ENCODE measurements around the gene MPND.
"Not testable (repeated sequence)": the region's sequence is repeated elsewhere in the genome, so short reads cannot be mapped to it uniquely, and the experiment has no call there.

The MPND gene

DNA sequence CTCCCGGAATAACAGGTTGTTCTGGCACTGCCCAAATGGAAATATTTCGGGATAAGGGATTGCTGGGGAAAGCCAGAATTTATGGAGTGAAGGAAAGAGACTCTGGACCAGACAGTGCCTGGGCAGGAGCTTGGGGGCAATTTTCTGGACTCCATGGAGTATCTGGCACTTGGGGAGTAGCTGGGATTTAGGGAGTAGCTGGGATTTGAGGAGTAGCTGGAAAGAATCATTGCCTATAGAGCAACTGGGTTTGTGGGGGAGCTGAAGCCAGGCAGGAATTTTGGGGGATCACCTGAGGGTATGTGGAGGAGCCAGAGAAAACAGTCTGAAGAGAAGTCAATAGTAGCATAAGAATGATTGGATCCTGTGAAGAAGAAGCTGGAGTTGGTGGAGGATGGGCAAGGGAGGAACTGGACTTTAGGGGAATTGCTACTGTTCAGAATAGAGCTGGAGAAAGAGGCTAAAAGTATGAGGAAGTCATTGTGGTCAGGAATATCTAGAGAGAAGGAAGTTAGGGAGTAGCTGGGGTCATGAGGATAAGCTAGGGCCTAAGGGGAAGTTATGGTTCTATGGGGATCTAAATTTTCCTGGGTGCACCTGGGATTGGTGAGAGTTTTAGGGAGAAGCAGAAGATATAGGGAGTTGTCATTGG is 24.2 kb upstream of the MPND start:
- no peak for DNase-seq (ENCODE audit: low read depth)

DNA sequence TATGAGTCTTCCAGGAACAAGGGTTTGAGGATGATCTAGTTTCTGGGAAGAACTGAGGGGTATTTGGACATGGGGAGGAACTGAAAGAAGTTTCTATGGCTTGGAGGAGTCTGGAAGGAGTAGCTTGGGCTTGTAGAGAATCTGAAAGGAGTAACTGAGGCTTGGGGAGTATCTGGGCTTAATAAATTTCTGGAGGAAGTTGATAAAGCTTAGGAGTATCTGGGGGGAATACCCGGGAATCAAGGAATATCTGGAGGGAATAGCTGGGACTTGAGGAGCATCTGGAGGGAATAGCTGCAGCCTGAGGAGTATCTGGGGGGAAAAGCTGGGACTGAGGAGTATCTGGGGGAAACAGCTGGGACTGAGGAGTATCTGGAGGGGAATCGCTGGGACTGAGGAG is 22.9 kb upstream of the MPND start:
- no peak for DNase-seq (ENCODE audit: low read depth)

DNA sequence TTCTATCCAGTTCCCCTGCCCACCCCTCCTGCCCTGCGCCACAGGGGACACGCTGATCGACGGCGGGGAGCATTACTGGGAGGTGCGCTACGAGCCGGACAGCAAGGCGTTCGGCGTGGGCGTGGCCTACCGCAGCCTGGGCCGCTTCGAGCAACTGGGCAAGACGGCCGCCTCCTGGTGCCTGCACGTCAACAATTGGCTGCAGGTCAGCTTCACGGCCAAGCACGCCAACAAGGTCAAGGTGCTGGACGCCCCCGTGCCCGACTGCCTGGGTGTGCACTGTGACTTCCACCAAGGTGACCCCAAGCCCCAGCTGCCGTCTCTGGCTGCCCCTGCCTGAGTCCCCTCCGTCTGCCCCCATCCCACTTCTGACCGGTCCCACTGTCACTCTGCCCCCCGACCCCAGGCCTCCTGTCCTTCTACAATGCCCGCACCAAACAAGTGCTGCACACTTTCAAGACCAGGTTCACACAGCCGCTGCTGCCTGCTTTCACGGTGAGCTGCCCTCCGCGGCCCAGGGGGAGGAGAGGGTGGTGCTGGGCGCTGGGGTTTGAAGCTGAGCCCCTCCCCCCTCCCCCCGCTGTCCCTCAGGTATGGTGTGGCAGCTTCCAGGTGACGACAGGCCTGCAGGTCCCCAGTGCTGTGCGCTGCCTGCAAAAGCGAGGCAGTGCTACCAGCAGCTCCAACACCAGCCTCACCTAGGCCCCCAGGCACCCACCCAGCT is 20.3 kb upstream of the MPND start:
- no peak for DNase-seq (ENCODE audit: low read depth)

DNA sequence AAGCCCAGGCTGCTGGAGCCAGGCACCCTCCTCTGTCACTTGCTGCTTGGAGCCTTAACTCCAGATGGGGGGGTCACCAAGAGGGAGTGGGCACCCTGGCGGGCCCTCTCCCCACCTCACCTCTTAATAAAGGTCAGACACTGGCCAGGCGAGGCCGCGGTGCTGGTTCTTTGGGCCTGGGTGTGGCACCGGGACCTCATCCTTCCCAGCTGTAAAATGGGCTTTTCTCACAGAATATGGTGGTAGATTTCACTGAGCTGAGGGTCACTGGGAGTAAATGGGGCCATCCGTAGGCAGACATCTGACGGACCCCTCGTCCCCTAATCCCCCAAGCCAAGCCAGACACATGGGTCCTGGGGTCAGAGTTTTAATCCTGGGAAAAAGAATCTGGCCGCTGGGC is 19.7 kb upstream of the MPND start:
- no peak for DNase-seq (ENCODE audit: low read depth)

DNA sequence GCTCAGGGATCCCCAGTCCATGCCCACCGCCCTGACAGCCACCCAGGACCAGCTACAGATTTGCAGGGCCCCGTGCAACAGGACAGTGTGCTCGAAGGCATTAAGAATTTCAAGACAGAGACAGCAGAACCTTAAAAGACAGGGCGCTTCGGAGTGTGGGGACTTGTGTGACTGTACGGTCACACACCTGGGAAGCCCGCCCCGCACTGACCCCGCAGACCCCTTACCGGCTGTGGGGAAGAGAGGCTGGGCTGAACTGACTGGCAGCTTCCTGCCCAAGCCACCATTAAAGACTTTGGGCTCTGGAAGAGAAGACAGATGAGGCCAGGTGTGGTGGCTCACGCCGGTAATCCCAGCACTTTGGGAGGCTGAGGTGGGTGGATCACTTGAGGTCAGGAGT is 19.1 kb upstream of the MPND start:
- DNase-seq (ENCODE audit: low read depth), result no peak

DNA sequence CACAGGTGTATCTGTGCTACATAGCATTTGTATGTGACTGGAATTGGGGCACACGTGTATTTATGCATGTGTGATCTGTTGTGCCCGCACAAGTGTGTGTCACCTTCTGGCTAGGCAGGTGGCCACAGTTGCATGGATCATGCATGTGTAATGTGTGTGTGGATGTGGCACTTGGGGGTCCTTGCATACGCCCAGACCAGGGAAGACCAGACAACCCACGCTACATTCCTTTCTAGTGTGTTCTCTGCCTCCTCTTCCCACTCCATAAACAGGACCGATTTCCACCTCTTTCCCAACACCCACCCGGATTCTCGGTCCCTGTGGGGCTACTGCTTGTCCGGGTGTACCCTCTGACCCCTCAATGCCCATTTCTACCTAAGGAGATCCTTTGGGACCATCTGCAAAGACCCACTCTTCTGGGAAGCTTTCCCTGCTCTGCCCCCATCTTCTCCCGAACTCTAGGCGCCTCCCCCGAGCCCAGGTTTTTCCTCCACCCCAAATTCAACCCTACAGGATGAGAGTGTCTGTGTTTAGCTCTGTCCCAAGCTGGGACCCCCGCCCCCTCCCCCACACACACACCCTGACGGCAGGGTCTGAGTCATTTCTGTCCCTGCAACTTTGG is 17.0 kb upstream of the MPND start:
- DNase-seq (ENCODE audit: low read depth), result no peak

DNA sequence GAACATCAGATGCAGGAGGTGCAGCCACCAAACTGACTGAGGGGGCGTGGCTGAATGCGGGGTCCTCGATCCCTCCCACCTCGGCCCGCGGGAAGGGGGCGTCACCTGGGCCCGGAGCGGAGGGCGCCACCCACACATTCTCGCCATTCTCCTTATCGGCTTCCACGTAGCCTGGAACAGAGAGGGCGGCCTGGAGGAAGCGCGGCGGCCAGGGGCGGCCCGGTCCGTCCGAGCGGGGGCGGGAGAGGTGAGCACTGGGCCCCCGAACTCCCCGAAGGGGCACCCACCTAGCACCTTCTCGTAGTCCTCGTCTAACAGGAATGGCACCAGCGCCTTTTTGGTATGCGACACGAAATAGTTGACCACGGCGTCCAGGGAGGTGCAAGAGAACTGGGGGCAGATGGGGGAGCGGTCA is 16.5 kb upstream of the MPND start:
- DNase-seq (ENCODE audit: low read depth), result no peak

DNA sequence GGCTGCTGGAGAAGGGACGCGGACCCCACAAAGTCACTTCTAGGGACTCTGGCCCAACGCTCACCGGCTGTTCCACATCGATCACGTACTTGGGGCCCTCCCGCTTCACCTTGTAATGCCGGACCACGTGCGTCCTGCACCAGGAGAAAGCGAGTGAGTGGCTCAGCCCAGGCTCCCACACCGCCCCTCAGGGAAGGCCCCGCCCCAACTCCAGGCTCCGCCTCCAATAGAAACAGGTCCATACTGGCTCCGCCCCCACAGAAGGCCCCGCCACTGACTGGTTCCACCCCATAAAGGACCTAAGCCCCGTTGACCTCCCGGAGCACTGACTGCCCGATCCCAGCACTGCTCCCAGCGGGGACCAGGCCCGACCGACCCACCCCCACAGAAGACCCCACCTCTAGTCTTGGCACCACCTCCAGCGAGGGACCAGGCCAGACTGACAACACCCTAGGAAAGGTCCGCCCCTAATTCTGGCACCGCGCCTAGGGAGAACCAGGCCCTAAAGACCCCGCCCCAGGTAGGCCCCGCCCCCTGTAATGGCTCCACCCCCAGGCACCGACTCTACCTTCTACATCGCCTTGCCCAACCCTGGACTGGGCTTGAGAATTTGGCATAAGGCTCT is 16.0 kb upstream of the MPND start:
- DNase-seq (ENCODE audit: low read depth), result no peak

DNA sequence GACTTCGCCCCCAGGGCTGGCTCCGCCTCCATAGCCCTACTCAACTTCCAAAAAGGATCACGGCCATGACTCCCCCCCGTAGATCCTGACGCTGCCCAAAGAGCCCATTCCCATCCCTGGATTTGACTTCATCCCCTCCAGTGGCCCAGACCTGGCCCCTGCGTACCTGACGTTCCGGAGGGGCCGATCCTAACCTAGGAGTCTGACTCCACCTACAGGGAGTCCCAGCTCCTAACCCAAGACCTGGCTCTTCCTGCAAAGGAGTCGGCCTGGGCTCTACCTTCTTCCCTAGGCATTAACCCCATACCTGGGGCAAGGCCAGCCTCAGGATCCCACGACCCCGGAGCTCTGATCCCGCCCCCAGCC is 15.5 kb upstream of the MPND start:
- DNase-seq (ENCODE audit: low read depth), result no peak

DNA sequence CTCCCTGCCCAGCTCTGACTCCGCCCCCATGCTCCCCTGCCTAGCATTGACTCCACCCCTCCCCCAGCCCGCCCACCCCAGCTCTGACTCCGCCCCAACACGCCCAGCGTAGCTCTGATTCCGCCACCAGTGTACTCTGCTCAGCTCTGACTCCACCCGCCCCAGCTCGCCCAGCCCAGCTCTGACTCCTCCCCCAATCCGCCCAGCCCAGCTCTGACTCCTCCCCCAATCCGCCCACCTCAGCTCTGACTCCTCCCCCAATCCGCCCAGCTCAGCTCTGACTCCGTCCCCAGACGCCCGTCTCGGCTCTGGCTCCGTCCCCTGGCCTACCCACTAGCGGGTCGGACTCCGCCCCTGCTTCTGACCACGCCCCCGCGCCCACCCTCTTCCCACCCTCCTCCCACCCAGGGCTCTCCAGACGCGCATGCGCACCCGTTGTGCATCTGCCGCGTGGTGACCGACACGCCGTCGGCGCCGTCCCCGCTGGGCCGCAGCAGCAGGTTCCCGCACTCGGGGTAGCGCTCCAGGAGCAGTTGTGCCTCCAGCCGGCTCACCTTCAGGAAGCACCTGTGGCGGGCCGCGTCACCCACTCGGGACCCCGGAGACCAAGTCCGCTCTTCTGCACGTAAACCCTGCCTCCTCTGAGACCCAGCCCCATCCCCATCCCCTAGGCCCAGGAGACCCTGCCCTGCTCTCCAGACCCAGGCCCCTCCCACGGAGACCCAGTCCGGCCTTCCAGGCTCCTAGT is 14.9 kb upstream of the MPND start:
- no peak for DNase-seq (ENCODE audit: low read depth)

DNA sequence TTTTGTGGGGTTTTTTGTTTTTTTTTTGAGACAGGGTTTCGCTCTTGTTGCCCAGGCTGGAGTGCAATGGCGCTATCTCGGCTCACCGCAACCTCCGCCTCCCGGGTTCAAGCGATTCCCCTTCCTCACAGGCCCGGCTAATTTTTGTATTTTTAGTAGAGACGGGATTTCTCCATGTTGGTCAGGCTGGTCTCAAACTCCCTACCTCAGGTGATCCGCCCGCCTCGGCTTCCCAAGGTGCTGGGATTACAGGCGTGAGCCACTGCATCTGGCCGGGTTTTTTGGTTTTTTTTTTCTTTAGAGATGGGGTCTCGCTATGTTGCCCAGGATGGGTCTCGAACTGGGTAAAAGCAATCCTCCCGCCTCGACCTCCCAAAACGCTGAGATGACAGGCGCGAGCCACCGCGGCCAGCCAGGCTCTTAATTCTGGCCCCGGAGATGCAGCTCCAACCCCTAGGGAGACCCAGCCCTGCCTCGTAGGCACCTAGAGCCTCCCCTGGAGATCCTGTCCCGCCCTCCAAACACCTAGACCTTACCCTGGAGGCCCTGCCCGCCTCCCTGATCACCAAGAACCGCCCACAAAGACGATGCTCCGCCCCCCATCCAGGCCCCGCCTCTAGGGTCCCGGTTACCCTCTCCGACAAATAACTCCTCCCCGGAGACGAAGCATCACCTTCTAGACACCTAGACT is 14.2 kb upstream of the MPND start:
- DNase-seq (ENCODE audit: low read depth), result not testable (repeated sequence)

DNA sequence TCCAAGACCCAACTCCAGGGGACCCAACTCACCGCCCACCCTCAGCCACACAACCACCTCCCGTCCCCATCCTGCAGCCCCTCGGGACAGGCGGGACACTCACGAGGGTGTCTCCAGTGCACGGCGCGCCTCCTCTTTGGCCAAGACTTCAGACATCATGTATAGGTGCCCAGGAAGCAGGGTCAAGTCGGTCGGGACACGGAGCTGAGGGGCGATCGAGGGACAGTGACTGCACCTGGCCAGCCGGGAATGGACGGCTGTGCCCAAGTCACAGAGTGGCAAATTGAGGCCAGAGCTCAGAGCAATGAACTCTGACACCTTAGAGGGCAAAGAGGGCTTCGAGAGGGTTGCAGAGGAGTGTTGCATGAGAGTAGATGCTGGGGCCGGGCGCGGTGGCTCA is 13.5 kb upstream of the MPND start:
- no peak for DNase-seq (ENCODE audit: low read depth)

DNA sequence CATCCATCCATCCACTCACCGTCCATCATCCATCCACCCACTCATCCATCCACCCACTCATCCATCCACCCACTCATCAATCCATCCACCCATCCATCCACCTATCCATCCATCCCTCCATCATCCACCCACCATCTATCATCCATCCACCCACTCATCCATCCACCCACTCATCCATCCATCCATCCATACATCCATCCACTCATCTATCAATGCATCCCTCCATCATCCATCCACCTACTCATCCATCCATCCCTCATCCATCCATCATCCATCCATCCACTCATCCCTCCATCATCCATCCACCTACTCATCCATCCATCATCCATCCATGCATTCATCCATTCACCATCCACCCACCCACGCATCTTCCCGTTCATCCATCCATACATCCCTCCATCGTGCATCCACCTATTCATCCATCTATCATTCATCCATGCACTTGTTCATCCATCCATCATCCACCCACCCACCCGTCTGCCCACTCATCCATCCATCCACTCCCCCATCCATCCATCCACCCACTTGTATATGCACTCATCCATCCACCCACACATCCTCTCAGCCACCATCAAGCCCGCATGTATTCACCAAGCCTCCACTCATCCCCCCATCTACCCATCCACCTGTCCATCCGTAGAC is 8.3 kb upstream of the MPND start:
- no peak for DNase-seq (ENCODE audit: low read depth)

DNA sequence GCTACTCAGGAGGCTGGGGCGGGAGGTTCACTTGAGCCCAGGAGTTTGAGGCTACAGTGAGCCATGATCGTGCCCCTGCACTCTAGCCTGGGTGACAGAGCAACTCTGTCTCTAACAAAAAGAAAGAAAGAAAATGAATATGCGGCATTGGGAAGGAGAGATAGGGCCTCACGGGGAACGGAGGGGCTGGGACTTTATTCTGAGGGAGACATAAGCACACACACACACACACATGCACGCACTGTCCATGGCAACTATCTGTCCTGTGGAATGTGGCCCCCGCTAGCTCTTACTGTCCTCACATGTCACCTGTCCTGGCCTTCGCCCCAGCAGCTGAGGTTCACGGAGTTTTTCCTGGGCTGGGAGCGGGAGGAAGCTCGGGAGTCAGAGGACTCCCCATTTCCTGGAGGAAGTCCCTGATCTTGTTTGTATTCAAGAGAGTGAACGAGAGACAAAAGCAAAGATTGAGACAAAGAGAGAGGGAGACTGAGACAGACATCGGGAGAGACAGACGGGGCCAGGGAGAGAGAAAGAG is 5.4 kb upstream of the MPND start:
- no peak for DNase-seq (ENCODE audit: low read depth)

DNA sequence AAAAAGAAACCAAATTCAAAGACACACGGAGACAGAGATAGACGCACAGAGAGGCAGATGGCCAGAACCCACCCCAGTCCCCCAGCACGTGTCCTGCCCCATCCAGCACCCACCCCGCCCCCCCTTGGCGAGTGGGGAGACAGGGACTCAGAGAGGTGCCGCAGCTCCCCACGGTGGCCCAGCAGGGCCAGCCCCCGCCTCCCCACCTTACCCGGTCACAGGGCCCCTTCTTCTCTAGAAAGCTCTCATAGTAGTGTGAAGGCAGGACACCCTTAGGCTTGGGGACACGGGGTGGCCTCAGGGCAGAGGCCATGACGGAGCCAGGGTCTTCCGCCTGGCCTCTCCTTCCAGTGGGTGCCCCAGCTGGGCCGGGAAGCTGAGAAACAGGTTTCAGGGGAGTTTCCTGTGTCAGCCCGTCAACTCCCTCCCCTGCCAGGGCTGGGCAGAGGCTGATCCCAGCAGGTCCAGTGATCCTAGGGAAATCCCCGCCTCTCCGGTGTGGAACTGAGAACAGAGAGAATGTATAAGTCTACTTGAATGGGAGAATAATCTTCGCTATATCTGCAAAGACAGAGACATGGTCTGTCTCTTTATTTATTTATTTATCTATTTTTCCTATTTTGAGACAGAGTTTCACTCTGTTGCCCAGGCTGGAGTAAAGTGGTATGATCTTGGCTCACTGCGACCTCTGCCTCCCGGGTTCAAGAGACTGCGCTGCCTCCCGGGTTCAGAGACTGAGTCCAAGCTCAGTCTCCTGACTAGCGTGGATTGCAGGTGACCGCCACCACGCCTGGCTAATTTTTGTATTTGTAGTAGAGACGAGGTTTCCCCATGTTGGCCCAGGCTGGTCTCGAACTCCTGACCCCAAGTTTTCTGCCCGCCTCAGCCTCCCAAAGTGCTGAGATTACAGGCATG is 4.7 kb upstream of the MPND start, which contains the start of gene STAP2:
TSS of gene STAP2 (minus strand) at position 387 of the 915 bp plus-strand sequence. CDS start at position 313, 74 bp downstream.
- no peak for DNase-seq (ENCODE audit: low read depth)

DNA sequence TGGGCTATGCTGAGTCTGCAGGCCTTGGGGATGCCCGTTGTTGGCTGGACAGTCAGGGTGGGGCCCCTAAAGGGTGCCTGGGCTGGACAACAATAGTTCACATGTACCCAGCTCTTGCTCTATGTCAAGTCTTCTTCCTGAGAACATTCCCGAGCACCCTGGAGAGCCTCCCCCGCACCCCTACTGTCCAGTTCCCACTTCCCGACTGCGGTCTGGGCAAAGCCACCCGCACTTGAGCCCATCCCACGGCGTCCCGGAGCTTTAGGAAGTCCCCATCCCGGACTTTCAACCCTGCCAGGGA is 1.1 kb upstream of the MPND start:
- DNase-seq (ENCODE audit: low read depth), result no peak

DNA sequence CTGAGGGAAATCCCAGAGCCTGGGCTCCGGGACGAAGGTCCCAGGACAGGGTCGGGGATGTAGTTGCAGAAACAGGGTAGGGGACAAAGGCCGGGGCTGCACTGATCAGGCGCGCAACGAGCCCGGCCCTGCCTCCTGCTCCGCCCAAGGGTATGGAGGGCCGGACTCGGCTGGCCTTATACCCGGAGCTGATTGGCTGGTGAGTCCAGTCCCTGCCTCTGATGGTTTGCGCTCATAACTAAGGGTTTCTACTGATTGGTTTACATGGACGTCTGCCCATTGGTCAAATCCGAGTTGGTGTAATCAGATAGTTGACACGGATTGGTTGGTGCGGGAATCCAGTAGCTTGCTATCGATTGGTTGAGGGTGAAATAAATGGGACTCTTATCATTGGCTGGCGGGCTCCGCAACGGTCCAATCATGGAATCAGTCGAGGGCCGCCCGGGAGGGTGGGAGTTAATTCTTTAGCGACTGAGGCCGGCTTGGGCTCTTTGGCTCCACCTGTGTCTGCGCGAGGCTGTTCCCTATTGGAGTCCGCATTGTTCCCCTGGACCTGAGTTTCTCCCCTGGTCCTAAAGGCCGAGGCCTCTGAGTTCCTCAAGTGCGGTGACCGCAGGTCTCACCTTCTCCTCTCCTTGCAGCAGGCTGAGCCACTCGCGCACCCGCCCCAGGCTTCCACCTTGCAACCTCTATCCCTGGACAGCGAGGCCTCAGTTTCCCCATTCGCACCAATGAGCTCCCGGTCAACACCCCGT is 570 bp upstream of the MPND start:
- DNase-seq (ENCODE audit: low read depth), result peak; percentile 100

DNA sequence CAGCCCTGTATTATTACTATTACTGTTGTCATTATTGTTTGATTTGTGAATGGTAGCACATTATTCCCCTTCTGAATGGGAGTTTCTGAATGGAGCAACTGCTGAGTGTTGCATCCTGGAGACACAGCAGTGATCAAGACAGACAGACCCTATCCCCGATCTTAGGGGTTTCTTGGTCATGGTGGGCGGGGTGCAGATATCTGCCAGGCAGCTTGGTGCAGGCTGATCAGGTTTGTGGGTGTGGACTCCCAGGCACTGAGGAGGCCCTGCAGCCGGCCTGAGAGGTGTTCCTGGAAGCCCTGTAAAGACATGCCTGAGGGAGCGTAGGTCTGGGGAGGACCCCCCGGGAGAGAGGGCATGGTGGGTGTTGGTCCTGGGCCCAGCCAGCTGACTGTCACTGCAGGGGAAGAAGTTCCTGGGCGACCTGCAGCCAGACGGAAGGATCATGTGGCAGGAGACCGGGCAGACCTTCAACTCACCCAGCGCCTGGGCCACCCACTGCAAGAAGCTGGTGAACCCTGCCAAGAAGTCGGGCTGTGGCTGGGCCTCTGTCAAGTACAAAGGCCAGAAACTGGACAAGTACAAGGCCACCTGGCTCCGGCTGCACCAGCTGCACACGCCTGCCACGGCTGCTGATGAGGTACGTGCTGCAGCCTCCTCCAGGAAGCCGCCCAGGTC is 2.1 kb downstream of the MPND start:
- DNase-seq (ENCODE audit: low read depth), result no peak

DNA sequence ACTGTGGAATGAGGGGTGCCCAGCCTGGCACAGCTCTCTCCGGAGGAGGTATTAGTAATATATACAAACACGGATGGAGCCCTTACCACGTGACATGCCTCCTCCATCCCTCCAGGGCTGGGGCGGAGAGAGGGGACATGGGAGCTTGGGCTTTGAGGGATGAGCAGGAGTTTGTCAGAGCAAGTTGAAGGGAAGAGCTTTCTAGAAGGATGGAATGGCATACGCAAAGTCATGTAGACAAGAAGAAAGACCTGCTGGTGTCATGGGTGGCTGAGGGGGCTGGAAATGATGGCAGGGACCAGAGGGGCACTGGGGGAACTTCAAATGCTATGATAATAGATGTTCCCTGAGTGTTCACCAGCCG is 2.6 kb downstream of the MPND start:
- DNase-seq (ENCODE audit: low read depth), result no peak
